ENCODE data around the gene OTOGL.

- TF ChIP-seq CTCF (IDR thresholded peaks at IDR 0.05) = no peak
- TF ChIP-seq POLR2A (IDR thresholded peaks at IDR 0.05) = no peak
These were observed 163.0 kb downstream of the OTOGL start for GRCh38 chr12:80262346-80262745.

All from breast epithelium (tissue), 3 donors.